ENCODE data around the gene GTF2IRD2.
"Not testable (repeated sequence)": the region's sequence is repeated elsewhere in the genome, so short reads cannot be mapped to it uniquely, and the experiment has no call there.

DNA sequence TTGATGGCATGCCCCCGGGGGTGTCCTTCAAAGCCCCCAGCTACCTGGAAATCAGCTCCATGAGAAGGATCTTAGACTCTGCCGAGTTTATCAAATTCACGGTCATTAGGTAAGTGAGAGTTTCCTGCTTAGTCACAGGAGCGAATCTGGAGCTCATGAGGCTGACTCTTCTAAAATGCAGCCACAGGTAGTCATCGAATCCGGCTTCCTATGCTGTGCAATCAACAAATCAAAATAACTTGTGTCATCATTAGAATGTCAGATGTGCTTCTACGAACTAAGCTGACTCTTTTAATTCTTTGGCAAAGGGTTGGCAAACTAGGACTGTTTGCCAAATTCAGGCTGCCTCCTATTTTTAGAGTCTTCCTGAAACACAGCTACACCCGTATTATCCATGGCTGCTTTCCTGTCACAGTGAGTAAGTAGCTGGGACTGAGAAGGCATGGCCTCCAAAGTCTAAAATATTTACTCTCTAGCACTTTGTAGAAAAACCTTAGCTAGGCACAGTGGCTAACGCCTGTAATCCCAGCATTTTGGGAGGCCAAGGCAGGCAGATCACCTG lies 97.4 kb downstream of the GTF2IRD2 start:
- TF ChIP-seq, protein P1, sequence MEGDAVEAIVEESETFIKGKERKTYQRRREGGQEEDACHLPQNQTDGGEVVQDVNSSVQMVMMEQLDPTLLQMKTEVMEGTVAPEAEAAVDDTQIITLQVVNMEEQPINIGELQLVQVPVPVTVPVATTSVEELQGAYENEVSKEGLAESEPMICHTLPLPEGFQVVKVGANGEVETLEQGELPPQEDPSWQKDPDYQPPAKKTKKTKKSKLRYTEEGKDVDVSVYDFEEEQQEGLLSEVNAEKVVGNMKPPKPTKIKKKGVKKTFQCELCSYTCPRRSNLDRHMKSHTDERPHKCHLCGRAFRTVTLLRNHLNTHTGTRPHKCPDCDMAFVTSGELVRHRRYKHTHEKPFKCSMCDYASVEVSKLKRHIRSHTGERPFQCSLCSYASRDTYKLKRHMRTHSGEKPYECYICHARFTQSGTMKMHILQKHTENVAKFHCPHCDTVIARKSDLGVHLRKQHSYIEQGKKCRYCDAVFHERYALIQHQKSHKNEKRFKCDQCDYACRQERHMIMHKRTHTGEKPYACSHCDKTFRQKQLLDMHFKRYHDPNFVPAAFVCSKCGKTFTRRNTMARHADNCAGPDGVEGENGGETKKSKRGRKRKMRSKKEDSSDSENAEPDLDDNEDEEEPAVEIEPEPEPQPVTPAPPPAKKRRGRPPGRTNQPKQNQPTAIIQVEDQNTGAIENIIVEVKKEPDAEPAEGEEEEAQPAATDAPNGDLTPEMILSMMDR (conservative IDR thresholded peaks at IDR 0.05 in 1 of 2, IDR thresholded peaks at IDR 0.05 in 1 of 2; ENCODE audit: extremely low read depth in 1 of 2, insufficient read depth in 1 of 2, low read depth in 1 of 2, low read length in 2 of 2): not testable (repeated sequence)
- not testable (repeated sequence) for TF ChIP-seq EZH2 (IDR thresholded peaks at IDR 0.05; ENCODE audit: borderline replicate concordance, low read length)

Measured in mammary epithelial cell (primary cell).